ENCODE results near the gene OLA1. TPM values are rescaled to one million over a fixed set of nuclear protein-coding genes. Genes with fewer than 3 reads are reported as not detected.

The OLA1 gene
- polyA plus RNA-seq, 1 donor from 2014 or later: 134 TPM

DNA sequence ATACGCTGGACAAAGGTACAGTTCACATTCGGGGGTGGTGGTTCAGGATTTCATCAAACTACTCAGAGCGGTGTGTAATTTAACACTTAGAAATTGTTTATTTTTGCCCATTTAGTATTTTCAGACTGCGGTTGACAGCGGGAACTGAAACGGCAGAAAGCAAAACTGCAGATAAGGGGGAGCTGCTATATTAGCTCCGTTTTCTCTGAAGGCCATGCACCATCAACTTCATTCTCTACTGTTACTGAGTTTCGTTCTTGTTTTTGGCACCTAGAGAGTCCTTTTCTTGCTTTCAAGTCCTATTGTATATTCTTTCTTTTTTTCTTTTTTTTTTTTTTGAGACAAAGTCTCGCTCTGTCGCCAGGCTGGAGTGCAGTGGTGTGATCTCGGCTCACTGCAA, 161.6 kb downstream of the OLA1 start:
- H3K36me3 ChIP-seq (ENCODE audit: insufficient read depth, low read length): no peaks in the 10 kb centered on the region
- H3K4me3 ChIP-seq (ENCODE audit: low read length): no peak overlapping the region
- no peak overlapping the region for H3K9ac ChIP-seq (ENCODE audit: low read length)
- no peaks in the 10 kb centered on the region for H3K79me2 ChIP-seq (replicated peaks; ENCODE audit: insufficient read depth, low read length)
- no peak overlapping the region for H2AFZ ChIP-seq (ENCODE audit: low read depth, low read length)
- H3F3A ChIP-seq (ENCODE audit: insufficient read depth, low read length, poor library complexity, severe bottlenecking): no peaks in the 10 kb centered on the region
- no peaks in the 10 kb centered on the region for H3K9me2 ChIP-seq (ENCODE audit: insufficient read depth, low read length)
- H3K9me3 ChIP-seq (ENCODE audit: low read length): no peaks in the 10 kb centered on the region
- TF ChIP-seq, protein P1, sequence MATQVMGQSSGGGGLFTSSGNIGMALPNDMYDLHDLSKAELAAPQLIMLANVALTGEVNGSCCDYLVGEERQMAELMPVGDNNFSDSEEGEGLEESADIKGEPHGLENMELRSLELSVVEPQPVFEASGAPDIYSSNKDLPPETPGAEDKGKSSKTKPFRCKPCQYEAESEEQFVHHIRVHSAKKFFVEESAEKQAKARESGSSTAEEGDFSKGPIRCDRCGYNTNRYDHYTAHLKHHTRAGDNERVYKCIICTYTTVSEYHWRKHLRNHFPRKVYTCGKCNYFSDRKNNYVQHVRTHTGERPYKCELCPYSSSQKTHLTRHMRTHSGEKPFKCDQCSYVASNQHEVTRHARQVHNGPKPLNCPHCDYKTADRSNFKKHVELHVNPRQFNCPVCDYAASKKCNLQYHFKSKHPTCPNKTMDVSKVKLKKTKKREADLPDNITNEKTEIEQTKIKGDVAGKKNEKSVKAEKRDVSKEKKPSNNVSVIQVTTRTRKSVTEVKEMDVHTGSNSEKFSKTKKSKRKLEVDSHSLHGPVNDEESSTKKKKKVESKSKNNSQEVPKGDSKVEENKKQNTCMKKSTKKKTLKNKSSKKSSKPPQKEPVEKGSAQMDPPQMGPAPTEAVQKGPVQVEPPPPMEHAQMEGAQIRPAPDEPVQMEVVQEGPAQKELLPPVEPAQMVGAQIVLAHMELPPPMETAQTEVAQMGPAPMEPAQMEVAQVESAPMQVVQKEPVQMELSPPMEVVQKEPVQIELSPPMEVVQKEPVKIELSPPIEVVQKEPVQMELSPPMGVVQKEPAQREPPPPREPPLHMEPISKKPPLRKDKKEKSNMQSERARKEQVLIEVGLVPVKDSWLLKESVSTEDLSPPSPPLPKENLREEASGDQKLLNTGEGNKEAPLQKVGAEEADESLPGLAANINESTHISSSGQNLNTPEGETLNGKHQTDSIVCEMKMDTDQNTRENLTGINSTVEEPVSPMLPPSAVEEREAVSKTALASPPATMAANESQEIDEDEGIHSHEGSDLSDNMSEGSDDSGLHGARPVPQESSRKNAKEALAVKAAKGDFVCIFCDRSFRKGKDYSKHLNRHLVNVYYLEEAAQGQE (IDR thresholded peaks at IDR 0.05; ENCODE audit: borderline replicate concordance): no peak
- no peak for TF ChIP-seq TAF1 (IDR thresholded peaks at IDR 0.05; ENCODE audit: low read depth)
- TF ChIP-seq POLR2AphosphoS5 (IDR thresholded peaks at IDR 0.05): no peak
- no peak for TF ChIP-seq SMC3 (conservative IDR thresholded peaks at IDR 0.05; ENCODE audit: poor library complexity)
- TF ChIP-seq, protein P2, sequence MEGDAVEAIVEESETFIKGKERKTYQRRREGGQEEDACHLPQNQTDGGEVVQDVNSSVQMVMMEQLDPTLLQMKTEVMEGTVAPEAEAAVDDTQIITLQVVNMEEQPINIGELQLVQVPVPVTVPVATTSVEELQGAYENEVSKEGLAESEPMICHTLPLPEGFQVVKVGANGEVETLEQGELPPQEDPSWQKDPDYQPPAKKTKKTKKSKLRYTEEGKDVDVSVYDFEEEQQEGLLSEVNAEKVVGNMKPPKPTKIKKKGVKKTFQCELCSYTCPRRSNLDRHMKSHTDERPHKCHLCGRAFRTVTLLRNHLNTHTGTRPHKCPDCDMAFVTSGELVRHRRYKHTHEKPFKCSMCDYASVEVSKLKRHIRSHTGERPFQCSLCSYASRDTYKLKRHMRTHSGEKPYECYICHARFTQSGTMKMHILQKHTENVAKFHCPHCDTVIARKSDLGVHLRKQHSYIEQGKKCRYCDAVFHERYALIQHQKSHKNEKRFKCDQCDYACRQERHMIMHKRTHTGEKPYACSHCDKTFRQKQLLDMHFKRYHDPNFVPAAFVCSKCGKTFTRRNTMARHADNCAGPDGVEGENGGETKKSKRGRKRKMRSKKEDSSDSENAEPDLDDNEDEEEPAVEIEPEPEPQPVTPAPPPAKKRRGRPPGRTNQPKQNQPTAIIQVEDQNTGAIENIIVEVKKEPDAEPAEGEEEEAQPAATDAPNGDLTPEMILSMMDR (IDR thresholded peaks at IDR 0.05; ENCODE audit: poor library complexity, severe bottlenecking): no peak
- no peak for TF ChIP-seq MXI1 (conservative IDR thresholded peaks at IDR 0.05; ENCODE audit: poor library complexity, severe bottlenecking)
- no peak for TF ChIP-seq EZH2 (IDR thresholded peaks at IDR 0.05; ENCODE audit: borderline replicate concordance, insufficient read depth, low read length, poor library complexity, severe bottlenecking)
- no peak for TF ChIP-seq EP300 (conservative IDR thresholded peaks at IDR 0.05; ENCODE audit: poor library complexity, severe bottlenecking)
- TF ChIP-seq RAD21 (conservative IDR thresholded peaks at IDR 0.05): no peak
- H3K4me2 ChIP-seq (ENCODE audit: low read length): no peak overlapping the region
- no peaks in the 10 kb centered on the region for H3K27me3 ChIP-seq (ENCODE audit: insufficient read depth, low read depth, low read length)
- H4K20me1 ChIP-seq (ENCODE audit: insufficient read depth): no peaks in the 10 kb centered on the region
- no peak overlapping the region for H3K27ac ChIP-seq (ENCODE audit: low read length)

DNA sequence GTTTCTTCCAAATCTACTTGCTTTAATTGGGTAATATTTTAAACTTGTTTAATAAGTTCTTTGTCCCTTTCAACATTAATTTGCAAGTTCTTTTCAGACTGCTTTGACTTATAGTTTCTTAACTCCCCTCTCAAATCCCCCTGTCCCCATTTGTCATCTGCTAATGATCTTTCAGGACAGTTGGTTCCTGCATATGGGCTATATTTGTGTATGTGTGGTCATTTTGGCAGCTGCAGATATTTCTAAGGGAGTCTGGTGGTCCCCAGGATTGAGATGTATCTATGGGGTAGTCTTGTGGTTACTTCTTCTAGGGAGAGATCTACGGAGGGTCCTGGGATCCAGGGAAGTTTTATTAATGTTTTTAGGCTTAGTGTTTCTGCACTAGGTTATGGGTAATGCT, 162.6 kb downstream of the OLA1 start:
- Histone ChIP-seq H3K9me2 (ENCODE audit: insufficient read depth, low read length) (no peaks in the 10 kb centered on the region), H3K9me3 (ENCODE audit: low read length) (no peaks in the 10 kb centered on the region), H3K27me3 (ENCODE audit: insufficient read depth, low read depth, low read length) (no peaks in the 10 kb centered on the region), H4K20me1 (ENCODE audit: insufficient read depth) (no peaks in the 10 kb centered on the region), H3K27ac (ENCODE audit: low read length) (no peak overlapping the region), H3K4me3 (ENCODE audit: low read length) (no peak overlapping the region), H3K79me2 (replicated peaks; ENCODE audit: insufficient read depth, low read length) (no peaks in the 10 kb centered on the region), H2AFZ (ENCODE audit: low read depth, low read length) (no peak overlapping the region), H3K4me2 (ENCODE audit: low read length) (no peak overlapping the region), H3F3A (ENCODE audit: insufficient read depth, low read length, poor library complexity, severe bottlenecking) (no peaks in the 10 kb centered on the region), H3K36me3 (ENCODE audit: insufficient read depth, low read length) (no peaks in the 10 kb centered on the region), H3K9ac (ENCODE audit: low read length) (no peak overlapping the region)
- TF ChIP-seq EZH2 (IDR thresholded peaks at IDR 0.05; ENCODE audit: borderline replicate concordance, insufficient read depth, low read length, poor library complexity, severe bottlenecking) (no peak), MXI1 (conservative IDR thresholded peaks at IDR 0.05; ENCODE audit: poor library complexity, severe bottlenecking) (no peak), SMC3 (conservative IDR thresholded peaks at IDR 0.05; ENCODE audit: poor library complexity) (no peak), POLR2AphosphoS5 (IDR thresholded peaks at IDR 0.05) (no peak), EP300 (conservative IDR thresholded peaks at IDR 0.05; ENCODE audit: poor library complexity, severe bottlenecking) (no peak), TAF1 (IDR thresholded peaks at IDR 0.05; ENCODE audit: low read depth) (no peak), RAD21 (conservative IDR thresholded peaks at IDR 0.05) (no peak)
- TF ChIP-seq, protein P1 (IDR thresholded peaks at IDR 0.05; ENCODE audit: borderline replicate concordance): no peak
- TF ChIP-seq, protein P2 (IDR thresholded peaks at IDR 0.05; ENCODE audit: poor library complexity, severe bottlenecking): no peak
